H1 (cell line): ENCODE results near the gene ASCC2. TPM values are rescaled to one million over a fixed set of nuclear protein-coding genes. Genes with fewer than 3 reads are reported as not detected.
"Not testable (repeated sequence)": the region's sequence is repeated elsewhere in the genome, so short reads cannot be mapped to it uniquely, and the experiment has no call there.

ENCODE experiments used
- CTCF ChIA-PET: fragments of 300-600 bp; sonication (Branson Sonifier 250); formaldehyde crosslinking; loops from one replicate; lab custom pipeline; 2021; ENCODE audit not compliant: partially characterized antibody; lab: Charles Lee
- POLR2A ChIA-PET: fragments of 300-600 bp; sonication (Branson Sonifier 250); formaldehyde crosslinking; loops from one replicate; lab custom pipeline; 2021; ENCODE audit warnings: inconsistent platforms; ENCODE audit not compliant: partially characterized antibody; lab: Charles Lee
- DNase-seq, 2 experiments: peaks; one replicate each; pipeline versions ENCODE4 v3.0.0 to v3.0.0-alpha.2; 2010 to 2022; ENCODE audit warnings: low spot score in 2 of 2, low read depth in 1 of 2, mixed read lengths in 1 of 2
- FAIRE-seq: peaks from 2 replicates; lab custom pipeline; 2011; peaks lifted over from hg19 to GRCh38; lab: Jason Lieb, UNC
- H2AFZ ChIP-seq: 2 replicates; pipeline ENCODE4 v1.8.1; 2012; ENCODE audit warnings: low read length, inconsistent platforms
- H2AK5ac ChIP-seq: 2 replicates; pipeline ENCODE4 v1.6.1; 2013; ENCODE audit warnings: low read depth, low read length
- H2BK120ac ChIP-seq: replicated peaks from 2 replicates; pipeline ENCODE3; 2013; ENCODE audit warnings: low read depth, low read length, inconsistent platforms
- H2BK12ac ChIP-seq: 2 replicates; pipeline ENCODE4 v1.6.1; 2013; ENCODE audit warnings: low read depth, low read length
- H2BK15ac ChIP-seq: 2 replicates; pipeline ENCODE4 v1.6.1; 2013; ENCODE audit warnings: low read length
- H2BK20ac ChIP-seq: 2 replicates; pipeline ENCODE4 v1.6.1; 2013; ENCODE audit warnings: low read length
- H2BK5ac ChIP-seq: 2 replicates; pipeline ENCODE4 v1.6.1; 2013; ENCODE audit warnings: low read depth, low read length
- H3K14ac ChIP-seq: 2 replicates; pipeline ENCODE4 v1.6.1; 2013; ENCODE audit warnings: inconsistent platforms; ENCODE audit not compliant: insufficient read length
- H3K18ac ChIP-seq: 2 replicates; pipeline ENCODE4 v1.6.1; 2013; ENCODE audit warnings: low read length; ENCODE audit errors: extremely low read depth
- H3K23ac ChIP-seq: 2 replicates; pipeline ENCODE4 v1.6.1; 2013; ENCODE audit warnings: inconsistent platforms; ENCODE audit not compliant: insufficient read length
- H3K23me2 ChIP-seq: 2 replicates; pipeline ENCODE4 v1.6.1; 2013; ENCODE audit warnings: low read depth, low read length
- H3K27ac ChIP-seq: 2 replicates; pipeline ENCODE4 v1.6.1; 2011; ENCODE audit warnings: low read depth, low read length, inconsistent platforms
- H3K27me3 ChIP-seq, 4 experiments: replicated peaks in 1 of 4; 1 replicate in 1 of 4; 2 replicates in 3 of 4; pipeline versions ENCODE4 v1.6.1 to v1.8.1; 2011 to 2013; ENCODE audit warnings: low read length in 3 of 4, mild to moderate bottlenecking in 3 of 4, inconsistent platforms in 2 of 4, mixed read lengths in 2 of 4, moderate library complexity in 1 of 4; ENCODE audit not compliant: control insufficient read depth in 3 of 4, insufficient read depth in 3 of 4; ENCODE audit errors: extremely low read depth in 1 of 4
- H3K36me3 ChIP-seq, 4 experiments: 2 replicates each; pipeline versions ENCODE4 v1.6.1 to v1.8.1; 2011 to 2013; ENCODE audit warnings: mild to moderate bottlenecking in 4 of 4, low read length in 3 of 4, moderate library complexity in 2 of 4, control low read depth in 1 of 4, inconsistent platforms in 1 of 4; ENCODE audit not compliant: insufficient read depth in 4 of 4, control insufficient read depth in 2 of 4
- H3K4ac ChIP-seq: replicated peaks from 2 replicates; pipeline ENCODE3; 2013; ENCODE audit warnings: low read length, low read depth, mixed read lengths, inconsistent platforms; ENCODE audit not compliant: insufficient read length
- H3K4me1 ChIP-seq, 4 experiments: replicated peaks in 1 of 4; 1 replicate in 1 of 4; 2 replicates in 3 of 4; pipeline versions ENCODE4 v1.6.1 to v1.8.1; 2011 to 2013; ENCODE audit warnings: low read length in 3 of 4, inconsistent platforms in 2 of 4, mixed read lengths in 1 of 4; ENCODE audit not compliant: insufficient read depth in 4 of 4, control insufficient read depth in 3 of 4
- H3K4me2 ChIP-seq, 2 experiments: 2 replicates each; pipeline versions ENCODE4 v1.6.1 to v1.8.1; 2011 to 2013; ENCODE audit warnings: low read depth in 2 of 2, low read length in 2 of 2, control low read depth in 1 of 2, inconsistent platforms in 1 of 2, mild to moderate bottlenecking in 1 of 2; ENCODE audit not compliant: insufficient read depth in 1 of 2
- H3K4me3 ChIP-seq, 4 experiments: fragments of 200-600, 300-600 bp in 1 of 4; sonication (generic), shearing (Covaris generic), sonication (Bioruptor Twin) in 1 of 4; 2 replicates each; pipeline versions ENCODE4 v1.5.1 to v1.8.1; 2011 to 2016; ENCODE audit warnings: low read length in 4 of 4, low read depth in 3 of 4, control low read depth in 2 of 4, inconsistent platforms in 2 of 4, mild to moderate bottlenecking in 2 of 4, mixed read lengths in 1 of 4, moderate library complexity in 1 of 4; ENCODE audit not compliant: insufficient read depth in 2 of 4; ENCODE audit errors: extremely low read depth in 1 of 4
- H3K56ac ChIP-seq: replicated peaks from 2 replicates; pipeline ENCODE3; 2013; ENCODE audit warnings: low read depth, mild to moderate bottlenecking, mixed read lengths, low read length, inconsistent platforms; ENCODE audit not compliant: insufficient read length
- H3K79me1 ChIP-seq: 2 replicates; pipeline ENCODE4 v1.6.1; 2013; ENCODE audit warnings: low read depth, low read length, control low read depth
- H3K79me2 ChIP-seq, 2 experiments: 2 replicates each; pipeline versions ENCODE4 v1.6.1 to v1.8.1; 2012 to 2013; ENCODE audit warnings: low read length in 2 of 2, mild to moderate bottlenecking in 2 of 2, inconsistent platforms in 1 of 2; ENCODE audit not compliant: insufficient read depth in 2 of 2, control insufficient read depth in 1 of 2
- H3K9ac ChIP-seq, 4 experiments: replicated peaks in 1 of 4; 1 replicate in 1 of 4; 2 replicates in 3 of 4; pipeline versions ENCODE4 v1.6.1 to v1.8.1; 2011 to 2013; ENCODE audit warnings: low read depth in 3 of 4, low read length in 3 of 4, control low read depth in 2 of 4, mild to moderate bottlenecking in 2 of 4, moderate library complexity in 2 of 4, inconsistent platforms in 1 of 4; ENCODE audit errors: extremely low read depth in 1 of 4
- H3K9me3 ChIP-seq, 2 experiments: 2 replicates each; pipeline versions ENCODE4 v1.6.1 to v1.8.1; 2012 to 2013; ENCODE audit warnings: mild to moderate bottlenecking in 2 of 2, moderate library complexity in 2 of 2, control low read depth in 1 of 2, inconsistent platforms in 1 of 2, low read depth in 1 of 2, low read length in 1 of 2, mixed read lengths in 1 of 2; ENCODE audit not compliant: insufficient read depth in 2 of 2
- H4K20me1 ChIP-seq, 2 experiments: replicated peaks in 1 of 2; 2 replicates each; pipeline versions ENCODE3 to v1.8.1; 2011 to 2013; ENCODE audit warnings: inconsistent platforms in 2 of 2, low read length in 2 of 2, mild to moderate bottlenecking in 1 of 2; ENCODE audit not compliant: insufficient read depth in 2 of 2, control insufficient read depth in 1 of 2
- H4K5ac ChIP-seq: 2 replicates; pipeline ENCODE4 v1.6.1; 2013; ENCODE audit warnings: low read length, low read depth, mixed read lengths, inconsistent platforms; ENCODE audit not compliant: insufficient read length
- H4K8ac ChIP-seq: 2 replicates; pipeline ENCODE4 v1.8.0; 2013; ENCODE audit warnings: mild to moderate bottlenecking, moderate library complexity, low read length, inconsistent platforms; ENCODE audit not compliant: insufficient read depth; ENCODE audit errors: extremely low read depth
- H4K91ac ChIP-seq: replicated peaks from 2 replicates; pipeline ENCODE3; 2013; ENCODE audit warnings: low read length, mixed read lengths, inconsistent platforms; ENCODE audit not compliant: insufficient read length
- CHD2 ChIP-seq: IDR thresholded peaks from 2 replicates; pipeline ENCODE4 v1.6.1; 2012; ENCODE audit warnings: low read length, improper control_type of control experiment
- CREB1 ChIP-seq: IDR thresholded peaks from 2 replicates; pipeline ENCODE4 v1.6.1; 2012; ENCODE audit warnings: inconsistent platforms
- WGBS, 2 experiments: shearing (Covaris generic) in 1 of 2; methylation state at CpG; one replicate each; pipeline versions ENCODE4 v1.1.6 to v1.1.7; 2013 to 2015; ENCODE audit warnings: low lambda C conversion rate in 2 of 2, mixed read lengths in 2 of 2, inconsistent platforms in 1 of 2, low coverage in 1 of 2, missing lambda C conversion rate in 1 of 2; ENCODE audit not compliant: insufficient replicate concordance in 2 of 2, insufficient coverage in 1 of 2, insufficient read length in 1 of 2; ENCODE audit errors: extremely low coverage in 1 of 2, missing lambda C conversion rate in 1 of 2; 5-methylcytosine and 5-hydroxymethylcytosine counted together
- polyA plus RNA-seq, 7 experiments: library from polyadenylated mRNA; depleted of rRNA in 3 of 7; stranded (reverse) in 5 of 7; unstranded in 2 of 7; fragments of >200 nt in 5 of 7; fragments of 200-250 nt in 2 of 7; gene quantifications; 1 replicate in 5 of 7; 2 replicates in 1 of 7; 4 replicates in 1 of 7; pipeline versions ENCODE4 v1.2.1 to v1.2.3, GENCODE V29; 2011 to 2013; ENCODE audit warnings: missing spikeins in 2 of 7, mixed read lengths in 2 of 7
- total RNA-seq: library from RNA; stranded (reverse); fragmentation: NEBNext Ultra II Directional; extraction: Animal tissue kit (Norgen Biotek cat#: 25700); gene quantifications from 2 replicates; pipeline ENCODE4 v1.2.1, GENCODE V29; 2021

Gene ASCC2
- total and polyA plus RNA-seq, 2 of the 8 experiments (the other 6 are each of a cell fraction or from before 2014, with no cell fraction given), result 35.0 to 35.8 TPM

GRCh38 chr22:29830585-29830984 is 7.5 kb downstream of the ASCC2 start:
- Histone ChIP-seq H3K23me2 (peaks cover 3% of the 10 kb centered on the region; the same call in 1 of the 2 replicates), H4K5ac (no peak overlapping the region), H2BK12ac (no peak overlapping the region), H3K9me3 (no peaks in the 10 kb centered on the region), H2AFZ (no peak overlapping the region), H2AK5ac (no peak overlapping the region), H3K27me3 (no peaks in the 10 kb centered on the region), H3K18ac (no peak overlapping the region), H3K36me3 (peaks cover 0 to 5% (median 0%) of the 10 kb centered on the region in 4 experiments; a peak in 1 of 8 replicates), H2BK120ac (no peak overlapping the region), H4K91ac (no peak overlapping the region), H3K79me1 (no peaks in the 10 kb centered on the region), H3K56ac (no peak overlapping the region), H3K4ac (no peak overlapping the region), H3K4me2 (no peak overlapping the region), H2BK20ac (no peak overlapping the region), H3K23ac (no peak overlapping the region), H4K20me1 (no peaks in the 10 kb centered on the region), H2BK5ac (no peak overlapping the region), H3K14ac (no peak overlapping the region), H3K9ac (no peak overlapping the region), H2BK15ac (no peak overlapping the region), H3K4me3 (no peak overlapping the region), H3K27ac (no peak overlapping the region), H4K8ac (no peak overlapping the region), H3K79me2 (no peaks in the 10 kb centered on the region), H3K4me1 (no peaks in the 10 kb centered on the region)
- WGBS, 2 experiments, result 86% methylated on average over 8 of the region's 8 CpGs; no CpG with 5 or more reads in 1 of the 2 experiments
- DNase-seq (no peak), FAIRE-seq (no peak)
- CTCF ChIA-PET, result interaction anchor here (1.3 to 1.5 kb wide), 2 partner anchors 175 to 194 kb away, joined by 3 to 5 read pairs; no protein-coding TSS in a partner anchor
- TF ChIP-seq CHD2 (no peak), CREB1 (no peak)
- POLR2A ChIA-PET, result no interaction called here

DNA sequence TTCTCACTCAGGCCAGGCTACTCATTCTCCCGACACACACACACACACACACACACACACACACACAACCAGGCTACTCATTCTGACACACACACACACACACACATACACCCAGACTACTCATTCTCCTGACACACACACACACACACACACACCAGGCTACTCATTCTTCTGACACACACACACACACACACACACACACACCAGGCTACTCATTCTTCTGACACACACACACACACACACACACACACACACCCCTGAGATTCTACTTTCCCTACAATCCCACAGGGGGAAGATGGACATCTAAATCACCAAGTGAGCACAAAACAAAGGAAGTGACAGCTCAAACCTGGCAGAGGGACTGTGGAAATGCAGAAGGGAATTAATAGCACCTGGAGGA is 10.3 kb downstream of the ASCC2 start:
- H3K4me3 ChIP-seq, H3K4me1 ChIP-seq, H2BK20ac ChIP-seq, H2BK5ac ChIP-seq, POLR2A ChIA-PET, H3K27me3 ChIP-seq, H2AFZ ChIP-seq, H3K9me3 ChIP-seq, H2BK15ac ChIP-seq, H2BK12ac ChIP-seq, H2BK120ac ChIP-seq, H2AK5ac ChIP-seq, H3K79me2 ChIP-seq, H3K14ac ChIP-seq, H4K5ac ChIP-seq, H3K23me2 ChIP-seq, H3K4ac ChIP-seq, H3K18ac ChIP-seq, H3K79me1 ChIP-seq, H3K23ac ChIP-seq, FAIRE-seq, H4K20me1 ChIP-seq, H3K4me2 ChIP-seq, H3K9ac ChIP-seq, H4K91ac ChIP-seq, H4K8ac ChIP-seq, H3K27ac ChIP-seq, DNase-seq: not testable (repeated sequence)
- CTCF ChIA-PET, result interaction anchor here (0.6 kb wide), 1 partner anchor 554 kb away, joined by 3 read pairs; no protein-coding TSS in a partner anchor
- H3K56ac ChIP-seq, result peak overlapping the region; percentile 71
- 100% methylated on average over 1 of the region's 1 CpG; no CpG with 5 or more reads in 1 of the 2 experiments for WGBS, 2 experiments
- H3K36me3 ChIP-seq, result peaks cover 2 to 19% (median 3%) of the 10 kb centered on the region in 4 experiments; a peak in 3 of 8 replicates
